C4-2B (cell line): ENCODE data around the gene C11orf21.

ENCODE experiments used
- CTCF ChIP-seq: fragments of 450-650 bp; conservative IDR thresholded peaks from 2 replicates; pipeline ENCODE4 v1.5.1; 2017; ENCODE audit warnings: mild to moderate bottlenecking
- ZFX ChIP-seq: fragments of 450-650 bp; IDR thresholded peaks from 2 replicates; pipeline ENCODE4 v1.6.1; 2017

GRCh38 chr11:2280208-2280607 lies 21.5 kb downstream of the C11orf21 start:
- TF ChIP-seq CTCF (no peak), ZFX (no peak)
